ENCODE measurements around the gene MICB.

DNA sequence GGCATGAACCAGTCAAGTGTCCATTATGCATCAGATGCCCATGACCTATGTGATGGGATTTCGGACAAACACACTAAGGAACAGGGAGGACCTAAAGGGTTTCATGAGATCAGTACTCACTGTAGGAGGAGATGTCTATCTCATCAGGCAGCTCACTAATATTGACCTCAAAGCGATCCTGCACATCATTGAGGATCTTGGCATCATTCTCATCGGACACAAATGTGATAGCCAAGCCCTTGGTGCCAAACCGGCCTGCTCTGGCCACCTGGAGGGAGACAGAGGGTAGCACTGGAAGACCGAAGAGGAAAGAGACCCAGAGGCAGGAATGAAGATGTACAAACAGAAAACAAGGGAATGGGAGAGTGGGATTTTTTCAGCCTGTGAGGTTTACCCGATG, 32.7 kb downstream of the MICB start:
- TF ChIP-seq CTCF (IDR thresholded peaks at IDR 0.05) (no peak), EP300 (IDR thresholded peaks at IDR 0.05) (no peak), POLR2A (IDR thresholded peaks at IDR 0.05) (no peak)
